Measurements from ENCODE around the gene NFATC2.

DNA sequence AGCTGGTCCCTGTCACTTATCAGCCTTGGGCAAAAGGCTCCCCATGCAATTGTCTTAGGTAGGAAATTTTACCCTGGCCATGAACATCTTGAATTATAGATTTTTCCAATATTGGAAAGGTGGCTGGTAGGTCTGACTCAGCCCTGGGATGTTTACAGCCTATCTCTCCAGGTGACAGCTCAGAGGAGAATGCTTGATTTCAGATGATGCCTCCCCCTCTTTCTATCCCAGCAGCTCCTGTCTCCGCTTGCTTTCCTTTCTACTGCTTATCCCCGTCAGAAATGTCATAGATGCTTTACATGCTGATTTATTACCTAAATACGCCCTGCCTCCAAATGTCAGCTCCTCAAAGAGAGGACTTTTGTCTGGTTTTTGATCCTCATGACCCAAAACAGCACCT lies 109.6 kb downstream of the NFATC2 start:
- no peak for TF ChIP-seq CTCF (IDR thresholded peaks at IDR 0.05 in 4 of 5, conservative IDR thresholded peaks at IDR 0.05 in 1 of 5)
- no peak for TF ChIP-seq POLR2A (IDR thresholded peaks at IDR 0.05)
